Eye (tissue), 1 donor: ENCODE results near the gene SCIN.
"Not testable (repeated sequence)": the region's sequence is repeated elsewhere in the genome, so short reads cannot be mapped to it uniquely, and the experiment has no call there.

ENCODE experiments used
- DNase-seq: peaks from one replicate; pipeline ENCODE4 v3.0.0-alpha.2; 2015

SCIN gene

GRCh38 chr7:12620371-12620770 is 49.9 kb downstream of the SCIN start:
- DNase-seq: no peak

GRCh38 chr7:12623223-12623622 is 52.7 kb downstream of the SCIN start:
- no peak for DNase-seq

GRCh38 chr7:12623885-12624498 is 53.5 kb downstream of the SCIN start:
- no peak for DNase-seq

GRCh38 chr7:12625836-12626235 is 55.3 kb downstream of the SCIN start:
- DNase-seq: no peak

GRCh38 chr7:12629816-12630512 is 59.4 kb downstream of the SCIN start:
- no peak for DNase-seq

GRCh38 chr7:12630513-12630819 is 59.9 kb downstream of the SCIN start:
- no peak for DNase-seq

- no peak for DNase-seq
Measured at GRCh38 chr7:12633582-12633981, 63.1 kb downstream of the SCIN start.

GRCh38 chr7:12635830-12636229 is 65.3 kb downstream of the SCIN start:
- no peak for DNase-seq

GRCh38 chr7:12637328-12637727 is 66.8 kb downstream of the SCIN start:
- no peak for DNase-seq

GRCh38 chr7:12637819-12638592 is 67.5 kb downstream of the SCIN start:
- DNase-seq: peak; percentile 65

- peak; percentile 76 for DNase-seq
Measured at GRCh38 chr7:12638851-12639456, 68.4 kb downstream of the SCIN start.

- no peak for DNase-seq
Measured at GRCh38 chr7:12640299-12641096, 70.0 kb downstream of the SCIN start.

GRCh38 chr7:12641196-12641595 is 70.7 kb downstream of the SCIN start:
- no peak for DNase-seq

GRCh38 chr7:12642508-12642907 is 72.0 kb downstream of the SCIN start:
- no peak for DNase-seq

GRCh38 chr7:12643001-12643643 is 72.6 kb downstream of the SCIN start:
- peak; percentile 63 for DNase-seq

- DNase-seq: no peak
Measured at GRCh38 chr7:12643644-12644043, 73.1 kb downstream of the SCIN start.

GRCh38 chr7:12645212-12645611 is 74.7 kb downstream of the SCIN start:
- not testable (repeated sequence) for DNase-seq

- DNase-seq: no peak
Measured at GRCh38 chr7:12646139-12646538, 75.6 kb downstream of the SCIN start.

- no peak for DNase-seq
Measured at GRCh38 chr7:12647364-12648219, 77.1 kb downstream of the SCIN start.

- no peak for DNase-seq
Measured at GRCh38 chr7:12648704-12649261, 78.3 kb downstream of the SCIN start.

- no peak for DNase-seq
Measured at GRCh38 chr7:12649348-12649747, 78.8 kb downstream of the SCIN start.
